Tibial nerve (tissue), 4 donors: ENCODE data around the gene PLAC1. TPM values are rescaled to one million over a fixed set of nuclear protein-coding genes. Genes with fewer than 3 reads are reported as not detected.

Source experiments
- DNase-seq, 2 donors: peaks; one replicate each; pipeline ENCODE4 v3.0.0-alpha.2; 2019; ENCODE audit warnings: low spot score in 2 of 2
- H3K27ac ChIP-seq, 4 donors: fragments of 200-600 bp; sonication (generic) in 3 of 4; one replicate each; pipeline ENCODE4 v1.5.1; 2017 to 2019; ENCODE audit warnings: mild to moderate bottlenecking in 1 of 4
- H3K27me3 ChIP-seq, 2 donors: fragments of 200-600 bp; sonication (generic) in 1 of 2; one replicate each; pipeline versions ENCODE4 v1.5.1 to v1.6.0; 2017 to 2019
- H3K36me3 ChIP-seq, 3 donors: fragments of 200-600 bp; sonication (generic); one replicate each; pipeline ENCODE4 v1.5.1; 2018 to 2019
- H3K4me1 ChIP-seq, 4 donors: fragments of 200-600 bp; sonication (generic) in 3 of 4; one replicate each; pipeline ENCODE4 v1.5.1; 2017 to 2019
- H3K4me3 ChIP-seq, 4 donors: fragments of 200-600 bp; sonication (generic) in 3 of 4; one replicate each; pipeline ENCODE4 v1.5.1; 2017 to 2019; ENCODE audit warnings: mild to moderate bottlenecking in 1 of 4, moderate library complexity in 1 of 4
- H3K9me3 ChIP-seq, 4 donors: fragments of 200-600 bp; sonication (generic) in 3 of 4; one replicate each; pipeline ENCODE4 v1.5.1; 2017 to 2019
- EP300 ChIP-seq, 2 donors: sonication (generic); formaldehyde crosslinking; IDR thresholded peaks; one replicate each; pipeline ENCODE4 v1.6.1; 2017; ENCODE audit warnings: antibody characterized with exemption in 2 of 2, mild to moderate bottlenecking in 1 of 2
- POLR2A ChIP-seq, 2 donors: fragments of 450-650 bp; IDR thresholded peaks; one replicate each; pipeline ENCODE4 v1.6.1; 2017; ENCODE audit warnings: antibody characterized with exemption in 2 of 2, mild to moderate bottlenecking in 2 of 2, moderate library complexity in 2 of 2
- WGBS, 2 donors: methylation state at CpG; one replicate each; pipeline ENCODE4 v1.1.5; 2018; 5-methylcytosine and 5-hydroxymethylcytosine counted together
- total RNA-seq, 4 donors: library from RNA; depleted of rRNA; stranded (reverse); fragments of >200 nt; gene quantifications; one replicate each; pipeline ENCODE4 v1.1.0, GENCODE V29; 2016
- TF ChIP-seq, protein P1 (sequence below), 5 experiments: fragments of 200-600 bp in 3 of 5; fragments of 450-650 bp in 2 of 5; sonication (generic) in 3 of 5; IDR thresholded peaks; one replicate each; pipeline ENCODE4 v1.5.1; 2016 to 2019; ENCODE audit warnings: antibody characterized with exemption in 5 of 5, mild to moderate bottlenecking in 3 of 5, moderate library complexity in 2 of 5

PLAC1 gene
- total RNA-seq, 4 donors from 2014 or later: not detected

DNA sequence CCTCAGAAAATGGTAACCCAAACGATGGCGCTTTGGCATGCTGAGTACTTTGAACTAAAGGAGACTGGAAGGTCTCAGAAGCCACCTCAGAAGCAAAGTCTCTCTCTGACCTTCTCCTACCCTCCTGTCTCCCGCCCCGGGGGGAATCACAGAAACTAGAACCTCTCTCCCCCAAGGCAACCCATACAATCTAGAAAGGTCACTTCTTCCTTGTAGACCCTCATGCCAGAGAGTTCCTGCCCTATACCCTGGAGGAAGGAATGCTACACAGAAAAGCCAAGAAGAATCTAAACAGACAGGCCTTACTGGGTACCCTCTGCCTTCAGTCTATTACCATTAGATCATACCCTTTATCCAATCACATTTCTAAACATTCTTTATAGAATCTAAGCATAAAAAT is 8.5 kb downstream of the PLAC1 start:
- no peaks in the 10 kb centered on the region for H3K4me1 ChIP-seq
- 89 to 96% methylated on average over 4 of the region's 4 CpGs for WGBS, 2 donors
- no peaks in the 10 kb centered on the region for H3K9me3 ChIP-seq
- TF ChIP-seq EP300 (IDR thresholded peaks at IDR 0.05) (no peak), POLR2A (IDR thresholded peaks at IDR 0.05) (no peak)
- TF ChIP-seq, protein P1, sequence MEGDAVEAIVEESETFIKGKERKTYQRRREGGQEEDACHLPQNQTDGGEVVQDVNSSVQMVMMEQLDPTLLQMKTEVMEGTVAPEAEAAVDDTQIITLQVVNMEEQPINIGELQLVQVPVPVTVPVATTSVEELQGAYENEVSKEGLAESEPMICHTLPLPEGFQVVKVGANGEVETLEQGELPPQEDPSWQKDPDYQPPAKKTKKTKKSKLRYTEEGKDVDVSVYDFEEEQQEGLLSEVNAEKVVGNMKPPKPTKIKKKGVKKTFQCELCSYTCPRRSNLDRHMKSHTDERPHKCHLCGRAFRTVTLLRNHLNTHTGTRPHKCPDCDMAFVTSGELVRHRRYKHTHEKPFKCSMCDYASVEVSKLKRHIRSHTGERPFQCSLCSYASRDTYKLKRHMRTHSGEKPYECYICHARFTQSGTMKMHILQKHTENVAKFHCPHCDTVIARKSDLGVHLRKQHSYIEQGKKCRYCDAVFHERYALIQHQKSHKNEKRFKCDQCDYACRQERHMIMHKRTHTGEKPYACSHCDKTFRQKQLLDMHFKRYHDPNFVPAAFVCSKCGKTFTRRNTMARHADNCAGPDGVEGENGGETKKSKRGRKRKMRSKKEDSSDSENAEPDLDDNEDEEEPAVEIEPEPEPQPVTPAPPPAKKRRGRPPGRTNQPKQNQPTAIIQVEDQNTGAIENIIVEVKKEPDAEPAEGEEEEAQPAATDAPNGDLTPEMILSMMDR (IDR thresholded peaks at IDR 0.05): no peak
- H3K36me3 ChIP-seq: no peaks in the 10 kb centered on the region
- no peaks in the 10 kb centered on the region for H3K27me3 ChIP-seq
- no peak overlapping the region for H3K27ac ChIP-seq
- no peak overlapping the region for H3K4me3 ChIP-seq
- no peak for DNase-seq

DNA sequence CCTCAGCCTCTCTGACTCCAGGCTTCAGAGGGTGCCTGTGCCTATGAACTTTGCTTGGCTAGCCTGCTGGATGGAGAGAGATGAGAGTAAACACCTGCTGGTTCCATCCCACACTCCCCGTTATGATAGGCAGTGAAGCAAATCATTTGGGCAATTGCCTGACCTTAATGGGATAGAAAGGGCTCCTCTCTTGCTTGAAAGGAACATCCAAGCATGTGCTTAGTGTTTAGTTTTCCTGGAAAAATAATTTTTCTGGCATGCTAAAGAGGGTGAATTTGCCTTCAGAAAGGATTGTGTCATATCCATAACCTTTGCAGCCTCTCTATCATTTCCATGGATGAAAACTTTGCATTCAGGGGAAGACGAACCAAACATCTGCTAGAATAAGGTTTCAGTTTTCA is 10.8 kb downstream of the PLAC1 start:
- H3K4me3 ChIP-seq: no peak overlapping the region
- H3K9me3 ChIP-seq: no peaks in the 10 kb centered on the region
- no peaks in the 10 kb centered on the region for H3K4me1 ChIP-seq
- WGBS, 2 donors: 35 to 43% methylated on average over 2 of the region's 2 CpGs
- no peak for DNase-seq
- H3K27me3 ChIP-seq: no peaks in the 10 kb centered on the region
- no peak for TF ChIP-seq EP300 (IDR thresholded peaks at IDR 0.05)
- TF ChIP-seq POLR2A (IDR thresholded peaks at IDR 0.05): no peak
- TF ChIP-seq, protein P1 (IDR thresholded peaks at IDR 0.05): no peak
- no peaks in the 10 kb centered on the region for H3K36me3 ChIP-seq
- H3K27ac ChIP-seq: no peak overlapping the region

GRCh38 chrX:134646691-134647090 is 11.6 kb downstream of the PLAC1 start:
- Histone ChIP-seq H3K4me1 (no peaks in the 10 kb centered on the region), H3K27me3 (no peaks in the 10 kb centered on the region), H3K4me3 (no peak overlapping the region), H3K27ac (no peak overlapping the region), H3K9me3 (no peaks in the 10 kb centered on the region), H3K36me3 (no peaks in the 10 kb centered on the region)
- TF ChIP-seq POLR2A (IDR thresholded peaks at IDR 0.05): no peak
- TF ChIP-seq EP300 (IDR thresholded peaks at IDR 0.05): no peak
- TF ChIP-seq, protein P1 (IDR thresholded peaks at IDR 0.05): no peak
- 69 to 78% methylated on average over 4 of the region's 4 CpGs for WGBS, 2 donors
- DNase-seq: no peak

DNA sequence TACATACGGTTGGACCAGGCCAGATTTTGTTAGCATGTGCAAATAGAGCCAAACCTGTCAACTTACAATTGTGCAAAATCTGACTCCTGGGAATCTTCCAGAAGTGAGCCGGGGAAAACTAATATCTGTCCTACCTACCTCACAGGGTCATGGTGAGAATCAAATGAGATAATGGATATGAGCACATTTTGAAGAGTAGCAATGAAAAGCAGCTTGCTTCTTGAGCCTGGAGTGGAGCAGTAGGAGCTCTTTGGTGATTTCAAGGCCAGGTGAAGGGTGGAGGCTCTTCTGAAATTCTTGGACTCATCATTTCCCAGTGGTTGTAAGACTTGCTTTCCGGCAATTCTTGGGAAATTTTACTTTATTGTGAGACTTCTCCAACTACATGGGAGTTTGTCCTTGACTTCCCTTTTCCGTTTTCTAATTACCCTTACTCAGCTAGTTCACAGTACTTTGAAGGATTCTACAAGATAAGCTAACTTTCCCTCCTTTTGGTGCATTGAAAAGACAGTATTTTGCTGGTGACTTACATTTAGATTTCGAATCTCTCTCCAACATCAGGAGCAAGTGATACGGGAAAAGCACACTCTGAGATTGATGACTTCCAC is 12.2 kb downstream of the PLAC1 start:
- Histone ChIP-seq H3K36me3 (no peaks in the 10 kb centered on the region), H3K27me3 (no peaks in the 10 kb centered on the region), H3K4me3 (no peak overlapping the region), H3K27ac (no peak overlapping the region), H3K9me3 (no peaks in the 10 kb centered on the region), H3K4me1 (no peaks in the 10 kb centered on the region)
- DNase-seq: no peak
- no peak for TF ChIP-seq EP300 (IDR thresholded peaks at IDR 0.05)
- no peak for TF ChIP-seq POLR2A (IDR thresholded peaks at IDR 0.05)
- TF ChIP-seq, protein P1 (IDR thresholded peaks at IDR 0.05): no peak
- WGBS, 2 donors: 65 to 77% methylated on average over 6 of the region's 6 CpGs

- TF ChIP-seq POLR2A (IDR thresholded peaks at IDR 0.05) (no peak), EP300 (IDR thresholded peaks at IDR 0.05) (no peak)
- TF ChIP-seq, protein P1 (IDR thresholded peaks at IDR 0.05): no peak
- Histone ChIP-seq H3K9me3 (no peaks in the 10 kb centered on the region), H3K36me3 (no peaks in the 10 kb centered on the region), H3K27ac (no peak overlapping the region), H3K4me3 (no peak overlapping the region), H3K27me3 (no peaks in the 10 kb centered on the region), H3K4me1 (no peaks in the 10 kb centered on the region)
- DNase-seq: no peak
- 47 to 71% methylated on average over 1 of the region's 1 CpG for WGBS, 2 donors
Observed at GRCh38 chrX:134642386-134642785, 15.9 kb downstream of the PLAC1 start.
